Peyer's patch (tissue), 4 donors: ENCODE data around the gene SLC2A1.

Experiments
- POLR2A ChIP-seq, 2 donors: fragments of 450-650 bp; IDR thresholded peaks; one replicate each; pipeline ENCODE4 v1.5.1; 2017; ENCODE audit warnings: antibody characterized with exemption in 2 of 2, mild to moderate bottlenecking in 2 of 2, moderate library complexity in 2 of 2
- TF ChIP-seq, protein P1 (sequence below), 6 experiments: fragments of 450-650 bp in 4 of 6; fragments of 200-600 bp in 2 of 6; sonication (generic) in 1 of 6; IDR thresholded peaks; one replicate each; pipeline ENCODE4 v1.5.1; 2017 to 2019; ENCODE audit warnings: antibody characterized with exemption in 6 of 6, mild to moderate bottlenecking in 3 of 6, moderate library complexity in 1 of 6

- TF ChIP-seq, protein P1, sequence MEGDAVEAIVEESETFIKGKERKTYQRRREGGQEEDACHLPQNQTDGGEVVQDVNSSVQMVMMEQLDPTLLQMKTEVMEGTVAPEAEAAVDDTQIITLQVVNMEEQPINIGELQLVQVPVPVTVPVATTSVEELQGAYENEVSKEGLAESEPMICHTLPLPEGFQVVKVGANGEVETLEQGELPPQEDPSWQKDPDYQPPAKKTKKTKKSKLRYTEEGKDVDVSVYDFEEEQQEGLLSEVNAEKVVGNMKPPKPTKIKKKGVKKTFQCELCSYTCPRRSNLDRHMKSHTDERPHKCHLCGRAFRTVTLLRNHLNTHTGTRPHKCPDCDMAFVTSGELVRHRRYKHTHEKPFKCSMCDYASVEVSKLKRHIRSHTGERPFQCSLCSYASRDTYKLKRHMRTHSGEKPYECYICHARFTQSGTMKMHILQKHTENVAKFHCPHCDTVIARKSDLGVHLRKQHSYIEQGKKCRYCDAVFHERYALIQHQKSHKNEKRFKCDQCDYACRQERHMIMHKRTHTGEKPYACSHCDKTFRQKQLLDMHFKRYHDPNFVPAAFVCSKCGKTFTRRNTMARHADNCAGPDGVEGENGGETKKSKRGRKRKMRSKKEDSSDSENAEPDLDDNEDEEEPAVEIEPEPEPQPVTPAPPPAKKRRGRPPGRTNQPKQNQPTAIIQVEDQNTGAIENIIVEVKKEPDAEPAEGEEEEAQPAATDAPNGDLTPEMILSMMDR (IDR thresholded peaks at IDR 0.05) = no peak
- TF ChIP-seq POLR2A (IDR thresholded peaks at IDR 0.05) = no peak
Measured at GRCh38 chr1:42961312-42962091, 2.8 kb upstream of the SLC2A1 start.
